Small intestine (tissue), 7 donors: ENCODE measurements around the gene FAM98B. TPM values are rescaled to one million over a fixed set of nuclear protein-coding genes. Genes with fewer than 3 reads are reported as not detected.

Experiments
- DNase-seq, 2 donors: peaks; one replicate each; pipeline versions ENCODE4 v3.0.0 to v3.0.0-alpha.2; 2013
- FAIRE-seq: peaks from 2 replicates; lab custom pipeline; 2012; peaks lifted over from hg19 to GRCh38; lab: Jason Lieb, UNC
- H3K27ac ChIP-seq, 3 donors: one replicate each; pipeline ENCODE4 v1.5.1; 2013; ENCODE audit warnings: low read length in 2 of 3, mild to moderate bottlenecking in 2 of 3, control low read depth in 1 of 3, inconsistent platforms in 1 of 3, low read depth in 1 of 3, moderate library complexity in 1 of 3
- H3K27me3 ChIP-seq, 3 donors: one replicate each; pipeline ENCODE4 v1.6.1; 2013; ENCODE audit warnings: low read length in 3 of 3, inconsistent platforms in 1 of 3; ENCODE audit not compliant: control insufficient read depth in 3 of 3, insufficient read depth in 3 of 3
- H3K36me3 ChIP-seq, 3 donors: one replicate each; pipeline ENCODE4 v1.6.1; 2013; ENCODE audit warnings: low read length in 3 of 3, inconsistent platforms in 1 of 3, low read depth in 1 of 3, mild to moderate bottlenecking in 1 of 3, moderate library complexity in 1 of 3; ENCODE audit not compliant: control insufficient read depth in 3 of 3, insufficient read depth in 2 of 3
- H3K4me1 ChIP-seq, 3 donors: one replicate each; pipeline ENCODE4 v1.6.1; 2013; ENCODE audit warnings: low read length in 2 of 3, inconsistent platforms in 1 of 3, low read depth in 1 of 3, mild to moderate bottlenecking in 1 of 3, moderate library complexity in 1 of 3; ENCODE audit not compliant: control insufficient read depth in 3 of 3, insufficient read depth in 2 of 3
- H3K4me3 ChIP-seq, 3 donors: one replicate each; pipeline ENCODE4 v1.5.1; 2013; ENCODE audit warnings: low read length in 3 of 3, control low read depth in 1 of 3, inconsistent platforms in 1 of 3, low read depth in 1 of 3, mild to moderate bottlenecking in 1 of 3, moderate library complexity in 1 of 3
- H3K9me3 ChIP-seq, 2 donors: one replicate each; pipeline ENCODE4 v1.6.1; 2013; ENCODE audit warnings: low read depth in 1 of 2, low read length in 1 of 2; ENCODE audit not compliant: control insufficient read depth in 2 of 2, insufficient read depth in 1 of 2
- WGBS, 3 donors: extraction: QIAGEN DNeasy Blood & Tissue Kit; methylation state at CpG; one replicate each; pipeline ENCODE4 v1.1.7; 2013; 5-methylcytosine and 5-hydroxymethylcytosine counted together
- polyA plus RNA-seq, 4 donors: library from polyadenylated mRNA; stranded (reverse) in 3 of 4; unstranded in 1 of 4; fragments of 200-250 nt in 3 of 4; fragments of 120-200 nt in 1 of 4; gene quantifications; one replicate each; pipeline versions ENCODE4 v1.2.1 to v1.2.3, GENCODE V29; 2013
- donor health status: healthy with polysubstance abuse.
- donor health status: control.
- donor health status: control.
- donor health status: Bipolar disorder and iron deficiency.
- donor health status: healthy.

FAM98B gene
- polyA plus RNA-seq, 4 donors = 5.8 to 33.4 (median 10.8) TPM

DNA sequence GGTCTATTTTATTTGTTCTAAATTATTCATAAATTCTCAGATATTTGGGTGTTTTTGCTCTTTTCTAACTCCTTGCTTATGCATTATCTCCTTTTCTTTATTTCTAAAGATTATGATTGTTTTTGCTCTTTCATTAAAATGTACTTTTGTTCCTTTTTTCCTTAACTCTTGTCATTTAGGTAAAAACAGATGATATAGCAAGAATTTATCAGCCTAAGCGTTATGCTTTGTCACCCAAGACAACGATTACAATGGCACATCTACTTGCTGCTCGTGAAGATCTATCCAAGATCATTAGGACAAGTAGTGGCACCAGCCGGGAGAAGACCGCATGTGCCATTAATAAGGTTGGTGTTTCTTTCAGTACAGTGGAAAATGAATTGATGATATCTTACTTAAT is 27.2 kb downstream of the FAM98B start:
- Histone ChIP-seq H3K4me1 (no peaks in the 10 kb centered on the region), H3K27ac (no peak overlapping the region), H3K27me3 (no peaks in the 10 kb centered on the region), H3K9me3 (no peaks in the 10 kb centered on the region), H3K36me3 (peaks cover 0 to 8% (median 7%) of the 10 kb centered on the region in 3 donors), H3K4me3 (no peak overlapping the region)
- DNase-seq (no peak), FAIRE-seq (no peak)
- 94 to 98% (median 96%) methylated on average over 5 of the region's 5 CpGs for WGBS, 3 donors

DNA sequence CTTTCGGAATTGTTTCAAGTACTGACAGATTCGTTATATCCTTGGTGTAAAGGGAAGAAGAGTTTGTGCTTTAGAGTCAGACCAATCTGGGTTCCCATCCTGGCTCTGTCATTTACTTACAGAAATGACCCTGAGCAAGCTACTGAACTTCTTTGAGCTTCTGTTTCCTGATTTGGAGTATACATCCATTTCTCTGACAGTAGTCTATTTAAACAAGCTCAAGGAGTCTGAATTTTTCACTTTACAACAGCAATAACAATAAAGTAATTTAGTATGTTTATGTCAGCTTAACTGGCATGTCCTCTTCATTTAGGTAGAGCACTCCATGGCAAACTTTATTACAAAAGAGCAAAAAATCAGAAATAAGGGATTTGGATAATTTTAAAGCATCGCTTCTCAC is 27.8 kb downstream of the FAM98B start:
- 97% methylated on average over 3 of the region's 3 CpGs for WGBS, 3 donors
- Histone ChIP-seq H3K9me3 (no peaks in the 10 kb centered on the region), H3K27ac (no peak overlapping the region), H3K36me3 (peaks cover 0 to 7% (median 6%) of the 10 kb centered on the region in 3 donors), H3K4me1 (no peaks in the 10 kb centered on the region), H3K4me3 (no peak overlapping the region), H3K27me3 (no peaks in the 10 kb centered on the region)
- DNase-seq (no peak), FAIRE-seq (no peak)

DNA sequence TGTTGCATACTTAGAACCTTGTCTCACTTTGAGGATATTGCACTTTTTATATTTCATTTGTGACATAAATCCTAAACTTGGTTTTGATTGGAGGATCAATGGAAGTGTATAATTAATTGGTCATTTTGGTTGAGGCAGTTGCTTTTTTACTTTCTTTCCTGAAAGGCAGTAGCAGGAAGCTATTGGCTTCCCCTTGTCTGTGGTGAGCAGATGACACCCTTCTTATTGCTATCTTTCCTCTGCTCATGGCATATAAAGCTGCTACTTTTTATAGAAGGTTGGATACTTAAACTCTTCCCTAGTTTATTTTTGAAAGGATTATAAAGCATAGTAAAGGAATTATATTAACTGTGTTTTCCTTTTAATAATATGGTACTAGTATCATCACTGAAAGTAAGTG is 28.6 kb downstream of the FAM98B start:
- Histone ChIP-seq H3K27me3 (no peaks in the 10 kb centered on the region), H3K36me3 (peaks cover 0 to 6% (median 3%) of the 10 kb centered on the region in 3 donors), H3K4me1 (no peaks in the 10 kb centered on the region), H3K9me3 (no peaks in the 10 kb centered on the region), H3K27ac (no peak overlapping the region), H3K4me3 (no peak overlapping the region)
- FAIRE-seq = no peak
- DNase-seq = no peak

DNA sequence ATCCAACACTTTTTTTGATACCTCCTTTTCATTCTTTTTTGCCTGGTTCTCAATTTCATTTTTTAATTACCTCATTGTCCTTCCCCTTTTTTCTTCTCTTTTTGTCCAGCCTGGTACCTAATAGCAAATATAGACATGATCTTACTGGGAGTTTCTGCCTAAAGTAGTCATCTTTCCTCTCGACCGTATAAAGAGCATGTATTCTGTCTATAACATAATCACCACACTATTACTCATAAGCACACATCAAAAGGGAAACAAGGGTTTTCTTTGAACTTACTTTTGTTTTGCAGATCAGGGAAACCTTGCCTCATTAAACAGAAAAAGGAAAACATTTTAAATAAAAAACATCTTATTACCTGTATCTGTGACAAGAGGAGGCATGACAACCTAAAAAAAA is 33.0 kb downstream of the FAM98B start:
- Histone ChIP-seq H3K36me3 (peaks cover 0 to 6% (median 0%) of the 10 kb centered on the region in 3 donors), H3K27ac (no peak overlapping the region), H3K4me1 (no peaks in the 10 kb centered on the region), H3K9me3 (no peaks in the 10 kb centered on the region), H3K4me3 (no peak overlapping the region), H3K27me3 (no peaks in the 10 kb centered on the region)
- DNase-seq (no peak), FAIRE-seq (no peak)
- WGBS, 3 donors = 68 to 81% (median 79%) methylated on average over 2 of the region's 2 CpGs

DNA sequence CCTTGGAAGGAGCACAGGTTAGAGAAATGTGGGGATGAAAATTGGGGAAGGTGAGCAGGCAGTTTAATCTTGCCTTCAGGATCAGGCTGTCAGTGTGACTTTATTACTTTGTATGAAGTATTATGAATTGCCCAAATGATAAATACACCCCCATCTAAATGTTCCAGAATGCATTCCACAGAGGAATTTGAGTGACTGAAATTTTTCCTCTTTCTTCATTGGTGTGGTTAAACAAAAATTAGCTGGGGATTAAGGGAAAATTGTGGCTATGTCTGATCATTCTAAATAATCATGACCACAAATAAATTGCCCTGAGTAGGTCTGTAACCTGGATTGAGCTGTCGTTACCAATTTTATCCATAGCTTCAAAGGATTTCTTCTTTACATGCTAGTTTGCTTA is 33.5 kb downstream of the FAM98B start:
- no peaks in the 10 kb centered on the region for H3K9me3 ChIP-seq
- peaks cover 0 to 4% (median 0%) of the 10 kb centered on the region in 3 donors for H3K36me3 ChIP-seq
- no peak overlapping the region for H3K27ac ChIP-seq
- WGBS, 3 donors = 97 to 100% (median 97%) methylated on average over 1 of the region's 1 CpG
- H3K4me1 ChIP-seq = no peaks in the 10 kb centered on the region
- H3K27me3 ChIP-seq = no peaks in the 10 kb centered on the region
- DNase-seq = no peak
- FAIRE-seq = no peak
- no peak overlapping the region for H3K4me3 ChIP-seq

DNA sequence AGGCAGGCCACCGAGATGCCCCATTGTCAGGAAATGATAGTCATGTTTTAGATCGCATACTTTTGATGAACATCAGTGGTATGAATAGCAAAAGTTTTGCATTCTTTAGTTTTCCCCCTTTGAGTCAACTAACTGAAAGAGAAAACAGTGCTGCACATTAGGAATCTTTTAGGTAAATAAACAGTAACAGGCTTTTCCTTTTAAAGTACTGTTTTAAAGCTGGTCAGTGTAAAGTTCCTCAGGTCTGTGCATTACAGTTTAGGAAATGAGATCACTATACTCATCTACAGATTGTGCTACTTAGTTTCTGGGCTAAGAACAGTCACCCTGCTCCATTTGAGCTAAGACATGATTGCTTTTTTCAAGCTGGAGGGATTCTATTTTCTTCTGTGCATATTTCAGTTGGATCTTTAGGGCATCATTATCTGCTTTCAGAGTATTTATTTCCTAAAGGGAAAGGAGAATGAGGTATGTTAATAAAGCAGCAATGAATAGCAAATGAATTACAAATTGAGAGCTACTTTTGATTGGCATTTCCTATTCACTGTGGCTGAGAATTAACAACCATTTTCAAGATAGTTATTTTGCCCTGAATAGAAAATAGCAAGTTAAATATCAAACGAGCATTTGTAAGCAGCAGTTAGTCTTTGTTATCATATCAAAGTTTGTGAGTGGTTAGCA is 36.5 kb downstream of the FAM98B start:
- FAIRE-seq = no peak
- 61 to 71% (median 70%) methylated on average over 3 of the region's 3 CpGs for WGBS, 3 donors
- no peaks in the 10 kb centered on the region for H3K9me3 ChIP-seq

DNA sequence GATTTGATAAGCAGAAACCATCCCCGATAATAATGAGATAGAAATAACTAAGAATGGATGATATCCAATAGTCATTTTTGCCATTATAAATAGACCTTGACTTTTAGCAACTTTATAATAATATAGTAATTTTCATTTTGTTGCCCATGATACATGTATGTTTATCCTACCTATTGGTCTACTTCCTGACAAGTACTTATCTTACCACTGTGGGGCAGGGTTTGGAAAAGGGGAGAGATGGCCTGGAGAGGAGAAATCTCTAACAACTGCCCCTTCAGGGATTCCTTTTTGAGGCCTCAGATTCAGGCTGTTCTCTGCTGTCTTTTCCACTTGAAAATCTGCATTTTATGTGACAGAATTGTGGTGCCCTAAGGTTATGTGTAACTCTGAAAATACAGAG is 42.2 kb downstream of the FAM98B start:
- Histone ChIP-seq H3K4me3 (no peak overlapping the region), H3K36me3 (peaks cover 0 to 2% (median 2%) of the 10 kb centered on the region in 3 donors), H3K9me3 (no peaks in the 10 kb centered on the region), H3K27ac (no peak overlapping the region), H3K4me1 (no peaks in the 10 kb centered on the region), H3K27me3 (no peaks in the 10 kb centered on the region)
- FAIRE-seq = no peak
- WGBS, 3 donors = 91 to 95% (median 94%) methylated on average over 1 of the region's 1 CpG
- DNase-seq = no peak

More for the DNA sequence above, 36.5 kb downstream of the FAM98B start:
- Histone ChIP-seq H3K27ac (no peak overlapping the region), H3K36me3 (peaks cover 0 to 2% (median 2%) of the 10 kb centered on the region in 3 donors), H3K27me3 (no peaks in the 10 kb centered on the region), H3K4me1 (no peaks in the 10 kb centered on the region), H3K4me3 (no peak overlapping the region)
- DNase-seq = no peak

DNA sequence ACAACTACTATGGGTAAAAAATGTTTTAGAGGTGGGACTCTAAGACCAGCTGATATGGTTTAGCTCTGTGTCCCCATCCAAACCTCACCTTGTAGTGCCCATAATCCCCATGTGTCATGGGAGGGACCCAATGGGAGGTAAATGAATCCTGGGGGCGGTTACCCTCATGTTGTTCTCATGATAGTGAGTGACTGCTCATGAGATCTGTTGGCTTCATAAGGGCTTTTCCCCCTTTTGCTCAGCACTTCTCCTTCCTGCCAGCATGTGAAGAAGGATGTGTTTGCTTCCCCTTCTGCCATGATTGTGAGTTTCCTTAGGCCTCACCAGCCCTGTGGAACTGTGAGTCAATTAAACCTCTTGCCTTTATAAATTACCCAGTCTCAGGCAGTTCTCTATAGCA is 45.7 kb downstream of the FAM98B start:
- no peak for DNase-seq
- Histone ChIP-seq H3K9me3 (no peaks in the 10 kb centered on the region), H3K4me1 (no peaks in the 10 kb centered on the region), H3K36me3 (peaks cover 0 to 2% (median 0%) of the 10 kb centered on the region in 3 donors), H3K27me3 (no peaks in the 10 kb centered on the region), H3K4me3 (no peak overlapping the region), H3K27ac (no peak overlapping the region)
- 96 to 100% (median 100%) methylated on average over 1 of the region's 1 CpG for WGBS, 3 donors
- FAIRE-seq = no peak

DNA sequence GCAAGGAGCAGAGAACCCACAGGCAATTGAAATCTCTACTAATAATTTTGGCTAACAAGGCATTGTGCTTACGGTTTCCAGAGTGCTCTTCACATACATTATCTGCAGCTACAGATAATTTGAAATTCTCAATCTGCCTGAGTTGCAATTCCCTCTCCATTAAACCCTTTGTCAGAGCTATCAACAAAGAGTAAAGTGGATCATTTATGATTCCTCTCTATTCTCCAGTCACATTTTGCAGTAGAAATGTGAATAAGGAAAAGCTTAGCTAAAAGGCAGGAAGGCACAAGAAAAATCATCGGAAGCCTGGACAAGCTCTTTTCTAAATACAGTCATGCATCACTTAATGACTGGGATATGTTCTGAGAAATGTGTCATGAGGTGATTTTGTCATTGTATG is 49.6 kb downstream of the FAM98B start:
- Histone ChIP-seq H3K27me3 (no peaks in the 10 kb centered on the region), H3K36me3 (peaks cover 0 to 3% (median 0%) of the 10 kb centered on the region in 3 donors), H3K27ac (no peak overlapping the region), H3K4me3 (no peak overlapping the region), H3K9me3 (no peaks in the 10 kb centered on the region), H3K4me1 (no peaks in the 10 kb centered on the region)
- FAIRE-seq (no peak), DNase-seq (no peak)
- 87 to 97% (median 95%) methylated on average over 2 of the region's 2 CpGs for WGBS, 3 donors
